ENCODE data around the gene C11orf16. TPM values are rescaled to one million over a fixed set of nuclear protein-coding genes. Genes with fewer than 3 reads are reported as not detected.

Gene C11orf16
- total RNA-seq, 1 donor from 2014 or later = not detected

DNA sequence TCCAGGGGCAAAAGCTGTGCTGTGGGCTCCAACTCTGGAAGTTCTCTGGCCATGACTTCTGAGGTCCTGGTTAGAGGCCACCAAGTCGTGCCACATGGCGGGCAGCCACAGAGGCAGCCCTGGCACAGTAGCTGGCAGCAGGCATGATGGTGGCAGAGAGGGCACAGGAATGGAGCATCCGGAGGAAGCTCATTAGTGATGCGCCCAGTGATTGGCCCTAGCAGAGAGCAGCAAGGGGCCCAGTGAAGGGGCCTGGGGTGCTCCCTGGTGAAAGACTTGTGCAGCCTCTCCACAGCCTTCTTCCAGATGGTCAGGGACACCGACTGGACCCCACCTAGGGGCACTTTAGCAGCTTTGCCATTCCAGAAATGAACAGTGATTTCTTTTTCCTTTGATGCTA is 7.0 kb downstream of the C11orf16 start:
- H3K27ac ChIP-seq = no peak overlapping the region
- H3K36me3 ChIP-seq = peaks cover 11 to 23% of the 10 kb centered on the region in 2 donors
- TF ChIP-seq, protein P1, sequence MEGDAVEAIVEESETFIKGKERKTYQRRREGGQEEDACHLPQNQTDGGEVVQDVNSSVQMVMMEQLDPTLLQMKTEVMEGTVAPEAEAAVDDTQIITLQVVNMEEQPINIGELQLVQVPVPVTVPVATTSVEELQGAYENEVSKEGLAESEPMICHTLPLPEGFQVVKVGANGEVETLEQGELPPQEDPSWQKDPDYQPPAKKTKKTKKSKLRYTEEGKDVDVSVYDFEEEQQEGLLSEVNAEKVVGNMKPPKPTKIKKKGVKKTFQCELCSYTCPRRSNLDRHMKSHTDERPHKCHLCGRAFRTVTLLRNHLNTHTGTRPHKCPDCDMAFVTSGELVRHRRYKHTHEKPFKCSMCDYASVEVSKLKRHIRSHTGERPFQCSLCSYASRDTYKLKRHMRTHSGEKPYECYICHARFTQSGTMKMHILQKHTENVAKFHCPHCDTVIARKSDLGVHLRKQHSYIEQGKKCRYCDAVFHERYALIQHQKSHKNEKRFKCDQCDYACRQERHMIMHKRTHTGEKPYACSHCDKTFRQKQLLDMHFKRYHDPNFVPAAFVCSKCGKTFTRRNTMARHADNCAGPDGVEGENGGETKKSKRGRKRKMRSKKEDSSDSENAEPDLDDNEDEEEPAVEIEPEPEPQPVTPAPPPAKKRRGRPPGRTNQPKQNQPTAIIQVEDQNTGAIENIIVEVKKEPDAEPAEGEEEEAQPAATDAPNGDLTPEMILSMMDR (IDR thresholded peaks at IDR 0.05) = no peak
- no peak for DNase-seq (ENCODE audit: low spot score in 2 of 2)
- intact Hi-C loops (cut with DNase I) = no loop called here
- H3K9me3 ChIP-seq = no peaks in the 10 kb centered on the region
- no peaks in the 10 kb centered on the region for H3K27me3 ChIP-seq
- H3K4me1 ChIP-seq = no peaks in the 10 kb centered on the region
- H3K4me3 ChIP-seq = no peak overlapping the region

DNA sequence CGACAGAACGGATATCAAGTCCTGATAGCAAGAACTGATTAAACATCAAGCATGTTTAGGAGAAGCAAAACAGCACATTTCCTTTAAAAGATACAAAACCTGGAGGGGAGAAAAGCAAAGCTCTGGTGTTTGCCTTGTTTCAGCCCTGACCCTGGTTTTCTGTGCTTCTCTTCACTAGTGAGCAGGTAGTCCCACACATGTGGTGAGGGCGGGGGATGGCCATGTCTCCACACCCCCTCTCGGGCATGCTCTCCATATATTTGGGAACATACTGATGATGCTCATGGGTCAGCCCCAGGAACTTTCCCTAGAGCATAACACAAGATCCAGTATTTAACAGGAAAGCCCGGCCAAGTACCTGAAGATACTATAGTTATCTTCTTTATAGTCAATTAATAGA is 10.1 kb downstream of the C11orf16 start:
- Histone ChIP-seq H3K27ac (no peak overlapping the region), H3K4me1 (peaks cover 0 to 5% of the 10 kb centered on the region in 2 donors), H3K9me3 (no peaks in the 10 kb centered on the region), H3K36me3 (peaks cover 18 to 44% of the 10 kb centered on the region in 2 donors), H3K27me3 (no peaks in the 10 kb centered on the region), H3K4me3 (no peak overlapping the region)
- intact Hi-C loops (cut with DNase I) = no loop called here
- DNase-seq (ENCODE audit: low spot score in 2 of 2) = no peak
- TF ChIP-seq, protein P1 (IDR thresholded peaks at IDR 0.05) = no peak

DNA sequence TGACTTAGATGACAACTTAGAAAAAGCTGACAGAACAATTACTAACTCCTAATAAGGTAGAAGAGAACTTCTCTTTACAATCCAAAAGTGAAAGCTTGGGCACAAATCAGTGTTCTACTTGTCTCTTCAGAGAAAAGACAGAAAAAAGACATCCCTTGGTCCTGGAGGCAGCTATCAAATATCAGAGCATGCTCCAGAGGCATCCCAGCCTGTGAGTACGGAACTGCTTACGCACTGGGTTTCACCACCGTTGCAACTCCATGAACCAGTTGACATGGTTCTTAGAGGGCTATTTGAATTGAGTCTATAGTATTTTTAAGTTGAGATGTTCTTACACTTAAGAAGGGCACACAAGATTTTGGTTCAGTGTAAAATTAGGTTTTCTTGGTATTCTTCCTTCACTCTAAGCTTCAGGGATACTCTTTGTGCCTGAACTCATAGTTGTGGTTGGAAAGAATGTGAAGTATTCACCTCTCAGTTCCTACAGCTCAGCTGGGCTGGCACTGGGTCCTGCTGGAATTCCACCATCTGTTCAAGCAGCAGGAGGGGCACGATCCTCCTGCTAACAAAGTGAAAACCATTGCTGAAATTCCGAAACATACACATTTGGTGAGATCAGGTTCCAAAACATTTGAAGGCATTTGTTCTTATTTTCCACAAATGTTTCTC is 15.5 kb downstream of the C11orf16 start:
- intact Hi-C loops (cut with DNase I) = loop anchor here (2.0 kb wide), 1 partner anchor 42 kb away; no protein-coding TSS in a partner anchor

DNA sequence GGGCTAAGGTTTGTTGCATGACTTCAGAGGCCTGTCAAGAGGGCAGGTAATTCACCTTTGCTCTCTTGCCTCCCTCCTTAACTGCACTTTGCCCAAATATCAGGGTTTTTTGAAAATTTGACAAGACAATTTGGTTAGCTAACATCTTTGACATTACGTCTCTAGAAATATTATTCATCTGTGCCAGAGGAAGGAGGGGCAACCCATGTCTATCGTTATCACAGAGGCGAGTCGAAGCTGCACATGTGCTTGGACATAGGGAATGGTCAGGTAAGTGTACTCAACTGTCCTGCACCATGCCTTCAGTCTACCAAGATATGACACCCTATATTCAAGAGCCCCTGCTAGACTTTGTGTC is 18.1 kb downstream of the C11orf16 start:
- peak overlapping the region in 1 of 2 donors; percentile 65 for H3K27ac ChIP-seq
- H3K4me1 ChIP-seq = peaks cover 11 to 28% of the 10 kb centered on the region in 2 donors
- H3K27me3 ChIP-seq = no peaks in the 10 kb centered on the region
- peak overlapping the region in 1 of 2 donors; percentile 50 for H3K4me3 ChIP-seq
- DNase-seq (ENCODE audit: low spot score in 2 of 2) = no peak
- H3K9me3 ChIP-seq = no peaks in the 10 kb centered on the region
- TF ChIP-seq, protein P1 (IDR thresholded peaks at IDR 0.05) = no peak
- peaks cover under 1 to 10% of the 10 kb centered on the region in 2 donors for H3K36me3 ChIP-seq
- intact Hi-C loops (cut with DNase I) = loop anchor here (5.0 kb wide), 2 partner anchors 102 to 223 kb away; a partner anchor contains a TSS

More for the DNA sequence above, 15.5 kb downstream of the C11orf16 start:
- H3K4me1 ChIP-seq = peaks cover 7 to 28% of the 10 kb centered on the region in 2 donors
- no peaks in the 10 kb centered on the region for H3K27me3 ChIP-seq
- TF ChIP-seq, protein P1 (IDR thresholded peaks at IDR 0.05) = no peak
- no peaks in the 10 kb centered on the region for H3K9me3 ChIP-seq
- H3K4me3 ChIP-seq = peak overlapping the region; percentile 4 to 44
- DNase-seq (ENCODE audit: low spot score in 2 of 2) = peak in 1 of 2 donors; percentile 73
- H3K36me3 ChIP-seq = peaks cover 15 to 37% of the 10 kb centered on the region in 2 donors
- peak overlapping the region; percentile 80 for H3K27ac ChIP-seq

DNA sequence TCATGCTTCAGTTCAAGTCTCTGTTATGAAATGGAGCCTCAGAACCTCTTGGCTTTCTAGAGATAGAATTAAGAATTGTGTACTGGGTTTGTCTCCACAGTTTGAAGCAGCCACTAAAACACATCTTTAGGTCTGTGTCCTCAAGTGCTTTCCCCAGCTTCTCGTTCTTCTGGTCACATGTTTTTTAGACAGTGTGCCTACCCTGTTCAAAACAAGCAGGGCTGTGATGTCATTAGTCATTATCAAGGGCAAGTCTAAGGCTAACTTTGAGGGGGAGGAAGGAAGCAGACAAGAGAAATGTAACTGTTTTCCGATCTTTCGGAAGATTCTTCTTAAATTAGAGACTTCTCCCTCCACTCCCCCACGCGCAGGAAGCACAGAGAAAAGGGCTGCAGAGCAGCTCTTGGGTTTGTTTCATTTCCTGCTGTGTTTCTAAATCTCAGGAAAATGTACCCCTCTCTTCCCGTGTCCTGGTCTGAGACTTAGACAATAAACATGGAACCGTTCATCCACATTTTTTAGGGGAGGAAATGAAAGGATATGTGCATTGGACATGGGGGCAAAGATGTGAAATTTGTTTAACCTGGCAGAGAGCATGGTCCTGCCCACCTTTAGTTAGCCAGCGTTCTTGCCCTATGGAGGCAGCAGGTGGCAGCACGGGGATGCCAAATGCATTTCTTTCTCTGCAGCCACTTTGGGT is 18.6 kb downstream of the C11orf16 start:
- H3K36me3 ChIP-seq = peaks cover 0 to 5% of the 10 kb centered on the region in 2 donors
- H3K27me3 ChIP-seq = no peaks in the 10 kb centered on the region
- H3K9me3 ChIP-seq = no peaks in the 10 kb centered on the region
- H3K27ac ChIP-seq = peak overlapping the region; percentile 52 to 65
- intact Hi-C loops (cut with DNase I) = loop anchor here (5.0 kb wide), 2 partner anchors 102 to 223 kb away; a partner anchor contains a TSS
- no peak for DNase-seq (ENCODE audit: low spot score in 2 of 2)
- TF ChIP-seq, protein P1 (IDR thresholded peaks at IDR 0.05) = peak; percentile 56 to 72 (median 57)
- peaks cover 11 to 28% of the 10 kb centered on the region in 2 donors for H3K4me1 ChIP-seq
- H3K4me3 ChIP-seq = peak overlapping the region; percentile 19 to 50

Measured in ascending aorta (tissue), 2 donors.